Measurements from ENCODE around the gene PDSS2. TPM values are rescaled to one million over a fixed set of nuclear protein-coding genes. Genes with fewer than 3 reads are reported as not detected.

Gene PDSS2
- total RNA-seq, 1 donor from 2014 or later = 10.1 TPM

DNA sequence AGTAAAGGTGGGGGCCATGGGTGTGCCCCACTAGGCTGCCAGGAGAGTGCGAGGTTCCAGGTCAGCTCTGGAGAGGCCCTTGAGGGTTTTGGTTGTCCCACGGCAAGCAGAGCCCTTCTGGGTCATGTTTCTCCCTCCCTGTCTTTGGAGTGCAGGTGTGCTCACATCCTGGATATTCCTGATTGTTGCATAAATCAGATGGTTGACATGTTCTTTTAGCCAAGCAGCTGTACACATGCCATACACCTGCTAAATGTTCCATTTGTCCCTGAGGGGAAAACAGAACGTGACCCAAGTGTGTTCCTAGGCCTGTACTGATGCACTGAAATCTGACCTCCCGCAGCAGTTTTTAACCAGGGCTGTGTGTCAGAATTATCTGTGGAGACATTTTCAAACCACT lies 266.5 kb downstream of the PDSS2 start:
- Mint-ChIP-seq H3K27me3 (ENCODE audit: low read depth) (no peaks in the 10 kb centered on the region), H3K9me3 (ENCODE audit: low read depth) (no peaks in the 10 kb centered on the region), H3K4me1 (ENCODE audit: low read depth) (no peaks in the 10 kb centered on the region), H3K36me3 (ENCODE audit: low read depth) (peaks cover 4% of the 10 kb centered on the region), H3K27ac (ENCODE audit: unreplicated experiment) (no peak overlapping the region), H3K4me3 (ENCODE audit: unreplicated experiment) (no peak overlapping the region)
- DNase-seq (ENCODE audit: low spot score) = no peak
- TF ChIP-seq, protein P1, sequence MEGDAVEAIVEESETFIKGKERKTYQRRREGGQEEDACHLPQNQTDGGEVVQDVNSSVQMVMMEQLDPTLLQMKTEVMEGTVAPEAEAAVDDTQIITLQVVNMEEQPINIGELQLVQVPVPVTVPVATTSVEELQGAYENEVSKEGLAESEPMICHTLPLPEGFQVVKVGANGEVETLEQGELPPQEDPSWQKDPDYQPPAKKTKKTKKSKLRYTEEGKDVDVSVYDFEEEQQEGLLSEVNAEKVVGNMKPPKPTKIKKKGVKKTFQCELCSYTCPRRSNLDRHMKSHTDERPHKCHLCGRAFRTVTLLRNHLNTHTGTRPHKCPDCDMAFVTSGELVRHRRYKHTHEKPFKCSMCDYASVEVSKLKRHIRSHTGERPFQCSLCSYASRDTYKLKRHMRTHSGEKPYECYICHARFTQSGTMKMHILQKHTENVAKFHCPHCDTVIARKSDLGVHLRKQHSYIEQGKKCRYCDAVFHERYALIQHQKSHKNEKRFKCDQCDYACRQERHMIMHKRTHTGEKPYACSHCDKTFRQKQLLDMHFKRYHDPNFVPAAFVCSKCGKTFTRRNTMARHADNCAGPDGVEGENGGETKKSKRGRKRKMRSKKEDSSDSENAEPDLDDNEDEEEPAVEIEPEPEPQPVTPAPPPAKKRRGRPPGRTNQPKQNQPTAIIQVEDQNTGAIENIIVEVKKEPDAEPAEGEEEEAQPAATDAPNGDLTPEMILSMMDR (IDR thresholded peaks at IDR 0.05) = no peak

DNA sequence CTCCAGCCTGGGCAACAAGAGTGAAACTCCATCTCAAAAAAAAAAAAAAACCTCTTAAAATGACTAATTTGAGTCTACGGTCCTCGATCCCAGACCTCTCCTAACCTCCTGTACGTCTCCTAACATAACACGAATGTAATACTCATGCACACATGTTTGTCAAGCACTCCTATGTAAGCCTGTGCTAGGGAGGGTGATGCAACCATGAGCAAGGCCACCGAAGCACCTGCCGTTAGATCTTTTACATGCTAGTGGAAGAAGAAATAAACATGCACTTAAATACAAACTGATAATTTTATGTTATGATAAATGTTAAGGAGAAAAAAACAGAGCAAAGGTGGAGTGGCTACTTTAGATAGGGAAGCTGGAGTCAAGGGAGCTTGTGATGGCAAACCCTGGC lies 271.7 kb downstream of the PDSS2 start:
- Mint-ChIP-seq H3K4me3 (ENCODE audit: unreplicated experiment) (no peak overlapping the region), H3K36me3 (ENCODE audit: low read depth) (peaks cover 4% of the 10 kb centered on the region), H3K9me3 (ENCODE audit: low read depth) (no peaks in the 10 kb centered on the region), H3K4me1 (ENCODE audit: low read depth) (no peaks in the 10 kb centered on the region), H3K27ac (ENCODE audit: unreplicated experiment) (no peak overlapping the region), H3K27me3 (ENCODE audit: low read depth) (no peaks in the 10 kb centered on the region)
- DNase-seq (ENCODE audit: low spot score) = no peak
- TF ChIP-seq, protein P1 (IDR thresholded peaks at IDR 0.05) = no peak

DNA sequence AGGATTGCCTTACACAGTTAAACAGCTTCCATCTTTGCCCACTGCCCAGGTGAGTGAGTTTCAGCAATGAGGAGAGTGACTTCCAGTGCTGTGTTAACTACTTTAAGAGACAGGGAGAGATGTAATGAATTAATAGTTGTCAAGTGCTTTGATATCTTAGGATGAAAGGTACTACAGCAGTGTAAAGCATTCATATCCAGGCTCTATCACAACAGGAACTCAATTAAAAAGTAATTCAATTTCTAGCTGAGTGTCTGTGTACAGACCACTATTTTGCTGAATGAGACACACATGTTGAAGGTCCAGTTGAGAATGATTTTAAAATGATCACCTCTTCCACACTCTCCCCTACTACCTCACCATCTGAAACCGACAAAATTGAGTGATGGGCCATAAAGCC lies 273.3 kb downstream of the PDSS2 start:
- H3K36me3 Mint-ChIP-seq (ENCODE audit: low read depth) = peaks cover 2% of the 10 kb centered on the region
- H3K4me1 Mint-ChIP-seq (ENCODE audit: low read depth) = no peaks in the 10 kb centered on the region
- DNase-seq (ENCODE audit: low spot score) = no peak
- H3K4me3 Mint-ChIP-seq (ENCODE audit: unreplicated experiment) = no peak overlapping the region
- TF ChIP-seq, protein P1 (IDR thresholded peaks at IDR 0.05) = no peak
- no peak overlapping the region for H3K27ac Mint-ChIP-seq (ENCODE audit: unreplicated experiment)
- no peaks in the 10 kb centered on the region for H3K27me3 Mint-ChIP-seq (ENCODE audit: low read depth)
- H3K9me3 Mint-ChIP-seq (ENCODE audit: low read depth) = no peaks in the 10 kb centered on the region

- Mint-ChIP-seq H3K9me3 (ENCODE audit: low read depth) (no peaks in the 10 kb centered on the region), H3K27me3 (ENCODE audit: low read depth) (no peaks in the 10 kb centered on the region), H3K36me3 (ENCODE audit: low read depth) (peaks cover 1% of the 10 kb centered on the region), H3K4me3 (ENCODE audit: unreplicated experiment) (no peak overlapping the region), H3K27ac (ENCODE audit: unreplicated experiment) (no peak overlapping the region), H3K4me1 (ENCODE audit: low read depth) (no peaks in the 10 kb centered on the region)
- TF ChIP-seq, protein P1 (IDR thresholded peaks at IDR 0.05) = peak; percentile 63
- DNase-seq (ENCODE audit: low spot score) = no peak
Observed at GRCh38 chr6:107185391-107185970, 273.9 kb downstream of the PDSS2 start.

GRCh38 chr6:107184435-107184834 lies 274.9 kb downstream of the PDSS2 start:
- no peaks in the 10 kb centered on the region for H3K36me3 Mint-ChIP-seq (ENCODE audit: low read depth)
- no peak overlapping the region for H3K27ac Mint-ChIP-seq (ENCODE audit: unreplicated experiment)
- H3K27me3 Mint-ChIP-seq (ENCODE audit: low read depth) = no peaks in the 10 kb centered on the region
- H3K4me1 Mint-ChIP-seq (ENCODE audit: low read depth) = no peaks in the 10 kb centered on the region
- DNase-seq (ENCODE audit: low spot score) = no peak
- H3K4me3 Mint-ChIP-seq (ENCODE audit: unreplicated experiment) = no peak overlapping the region
- H3K9me3 Mint-ChIP-seq (ENCODE audit: low read depth) = no peaks in the 10 kb centered on the region
- TF ChIP-seq, protein P1 (IDR thresholded peaks at IDR 0.05) = no peak

All from chondrocyte (in vitro differentiated cells).